Stimulated activated CD4-positive, alpha-beta T cell treated with anti-CD3 and anti-CD28 coated beads, Interleukin-1b, Interleukin-23, amount 100 ng/mL, for 48 hours (primary cell): ENCODE data around the gene ARHGAP23.

Experiments
- DNase-seq: peaks from one replicate; pipeline ENCODE4 v3.0.0-alpha.2; 2020

ARHGAP23 gene

GRCh38 chr17:38554430-38555350 lies 126.4 kb downstream of the ARHGAP23 start:
- DNase-seq: no peak

DNA sequence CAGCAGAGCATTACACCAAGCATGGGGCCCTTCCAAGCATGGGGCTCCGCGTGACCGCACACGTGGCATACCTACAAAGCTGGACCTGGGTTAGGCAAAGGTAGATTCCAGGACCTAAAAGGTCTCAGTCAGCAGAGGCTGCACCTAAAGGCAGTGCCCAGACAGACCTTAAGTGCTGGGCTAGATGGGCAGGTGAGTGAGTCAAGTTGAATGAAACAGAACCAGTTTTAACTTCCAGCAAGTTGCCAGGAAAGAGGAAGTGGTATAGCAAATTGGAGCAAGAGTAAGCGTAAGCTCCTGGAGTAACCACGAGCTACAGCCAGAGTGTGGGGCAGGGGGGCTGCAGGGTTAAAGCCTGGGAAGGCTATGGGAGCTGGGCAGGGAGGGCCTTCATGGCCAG lies 128.0 kb downstream of the ARHGAP23 start:
- DNase-seq: no peak

DNA sequence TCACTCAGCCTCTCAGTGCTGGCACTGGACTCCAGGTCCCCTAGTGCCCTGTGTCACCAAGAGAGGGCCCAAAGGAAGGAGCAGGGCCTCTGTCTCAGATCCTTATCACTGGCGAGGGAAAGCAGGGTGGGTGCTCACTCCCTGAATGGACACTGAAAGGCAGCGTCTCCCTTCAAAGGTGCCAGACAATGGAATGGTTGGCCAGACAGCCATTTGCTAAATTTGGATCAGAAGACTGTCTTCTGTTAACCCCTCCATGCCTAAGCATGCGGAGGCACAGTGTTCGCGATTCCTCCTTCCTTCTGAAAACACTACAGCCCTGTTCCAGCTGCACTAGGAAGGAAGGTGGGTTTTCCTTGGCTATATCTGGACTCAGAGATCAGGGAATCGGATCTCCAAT lies 129.1 kb downstream of the ARHGAP23 start:
- DNase-seq: no peak

DNA sequence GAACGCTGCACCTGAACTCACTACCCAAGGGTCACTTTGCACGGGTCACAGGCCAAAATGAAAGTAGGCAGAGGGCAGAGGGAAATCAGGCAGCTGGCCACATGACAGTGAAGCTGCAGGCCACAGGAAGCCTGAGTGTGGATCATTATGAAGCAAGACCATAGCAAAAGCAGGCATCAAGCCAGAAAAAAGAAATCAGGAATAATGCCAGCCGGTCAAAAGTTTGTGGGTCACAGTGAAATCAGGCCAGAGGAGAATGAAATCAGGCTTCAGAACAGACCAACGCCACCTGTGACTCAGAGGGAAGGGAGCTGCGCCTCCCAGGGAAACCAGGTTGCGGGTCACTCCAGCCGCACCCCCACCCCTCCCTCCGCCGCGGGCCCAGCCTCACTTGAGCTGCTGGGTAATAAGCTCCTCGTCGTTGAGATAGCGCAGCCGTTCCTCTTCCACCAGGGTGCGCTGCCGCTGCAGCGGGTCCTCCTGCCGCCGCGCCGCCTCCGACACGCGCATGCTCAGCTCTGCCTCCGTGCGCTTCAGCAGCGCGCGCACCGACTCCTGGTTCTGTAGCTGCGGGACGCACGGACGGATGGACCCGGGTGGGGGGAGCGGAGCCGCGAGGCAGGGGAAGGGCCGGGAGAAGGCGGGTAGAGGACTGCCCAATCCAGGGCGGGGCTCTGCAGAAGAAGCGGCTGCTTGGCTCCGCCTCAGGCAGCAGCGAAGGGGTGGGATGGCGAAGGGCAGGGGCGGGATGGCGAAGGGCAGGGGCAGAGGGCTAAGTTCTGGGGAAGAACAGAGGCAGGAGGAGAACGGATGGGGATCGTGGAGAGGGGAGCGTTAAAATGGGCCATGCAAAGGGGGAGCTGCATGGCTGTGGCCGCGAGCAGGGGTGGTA lies 129.8 kb downstream of the ARHGAP23 start:
- peak; percentile 89 for DNase-seq

DNA sequence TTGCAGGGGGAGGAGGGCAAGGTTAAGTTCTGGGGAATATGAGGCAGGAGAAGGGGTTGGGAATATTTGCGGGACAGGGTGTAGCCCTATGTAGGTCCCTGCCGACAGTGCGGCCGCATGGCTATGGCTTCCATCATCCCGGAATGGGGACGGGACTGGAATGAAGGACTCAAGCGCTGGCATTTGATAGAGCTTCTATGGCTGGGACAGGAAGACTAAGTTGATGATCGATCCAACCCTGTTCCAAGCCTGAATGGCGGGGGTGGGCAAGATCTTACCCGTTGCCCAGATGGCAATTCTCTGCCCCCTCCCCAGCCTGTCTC lies 130.4 kb downstream of the ARHGAP23 start:
- DNase-seq: no peak

DNA sequence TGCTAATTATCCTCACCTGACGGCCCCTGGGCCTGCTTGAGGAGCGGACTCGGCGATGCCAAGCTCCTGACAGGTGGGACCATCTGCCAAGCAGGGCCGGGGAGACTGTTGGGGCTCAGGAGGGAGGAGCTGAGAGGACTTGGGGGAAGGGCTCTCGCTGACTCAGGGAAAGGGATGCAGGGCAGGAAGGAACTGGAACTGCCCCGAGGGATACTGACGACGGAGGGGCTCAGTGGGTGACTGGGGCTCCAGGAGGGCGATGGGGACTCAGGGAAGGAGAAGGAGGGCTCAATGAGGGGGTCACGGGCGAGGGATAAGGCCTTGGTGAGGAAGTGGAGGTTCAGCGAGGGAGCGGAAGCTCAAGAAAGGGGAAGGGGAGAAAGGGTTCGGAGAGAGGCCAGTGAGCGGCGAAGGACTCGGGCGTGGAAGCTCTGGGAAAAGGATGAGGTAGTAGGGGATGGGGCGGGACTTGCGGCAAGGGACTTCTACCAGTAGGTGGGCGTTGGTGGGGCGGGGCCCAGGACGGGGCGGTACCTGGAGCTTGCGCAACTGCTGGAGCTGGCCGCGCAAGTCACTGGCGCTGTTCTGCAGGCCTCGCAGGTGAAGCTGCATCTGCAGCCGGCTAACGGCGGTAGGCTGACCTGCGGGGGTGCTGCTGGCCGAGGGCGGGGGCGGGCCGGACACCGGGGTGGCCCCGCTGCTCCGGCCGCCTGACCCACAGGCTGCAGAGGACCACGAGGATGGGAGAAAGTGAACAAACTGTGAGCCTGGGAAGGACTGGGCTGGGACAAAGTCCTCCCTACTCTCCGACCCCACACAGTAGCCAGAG lies 131.0 kb downstream of the ARHGAP23 start:
- DNase-seq: peak; percentile 86

DNA sequence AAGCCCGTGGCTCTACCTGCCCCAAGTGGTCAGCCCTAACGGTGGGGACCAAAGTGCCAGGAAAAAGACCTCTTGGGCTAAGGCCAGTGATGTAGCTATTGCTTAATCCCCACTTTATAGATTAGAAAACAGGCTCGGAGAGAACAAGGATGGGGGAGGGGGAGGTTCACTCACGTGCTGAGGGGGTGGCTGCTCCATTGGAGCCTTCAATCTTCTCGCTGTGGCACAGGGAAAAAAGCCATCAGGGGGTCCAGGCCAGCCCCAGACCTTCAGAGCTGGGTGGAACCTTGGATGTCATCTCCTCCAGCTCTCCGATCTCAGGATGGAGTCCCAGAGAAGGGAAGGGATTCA lies 131.6 kb downstream of the ARHGAP23 start:
- no peak for DNase-seq

GRCh38 chr17:38560503-38561318 lies 132.4 kb downstream of the ARHGAP23 start:
- no peak for DNase-seq

GRCh38 chr17:38561416-38562214 lies 133.4 kb downstream of the ARHGAP23 start:
- no peak for DNase-seq
